NCI-H82 treated with DMSO at 0.1 percent for 48 hours (cell line): ENCODE data around the gene PXT1.

Source experiments
- DNase-seq: peaks from one replicate; lab custom pipeline; 2025; ENCODE audit not compliant: unreplicated experiment; lab: John Stamatoyannopoulos, UW

PXT1 gene

DNA sequence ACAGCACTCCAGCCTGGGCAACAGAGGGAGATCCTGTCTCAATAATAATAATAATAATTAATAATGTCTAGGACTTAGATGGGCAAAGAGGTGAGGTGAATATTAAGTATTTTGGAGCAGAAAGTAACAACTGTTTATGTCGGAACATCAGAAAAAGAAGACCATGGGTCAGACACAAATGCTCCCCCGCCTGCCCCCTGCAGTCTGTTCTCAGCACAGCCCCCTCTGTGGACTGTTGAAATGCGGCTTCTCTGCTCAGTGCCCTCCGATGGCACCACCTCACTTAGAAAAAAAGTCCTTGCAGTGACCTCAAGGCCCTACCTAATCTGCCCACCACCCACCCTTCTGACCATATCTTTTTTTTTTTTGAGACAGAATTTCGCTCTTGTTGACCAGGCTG lies 50.0 kb downstream of the PXT1 start:
- no peak for DNase-seq

DNA sequence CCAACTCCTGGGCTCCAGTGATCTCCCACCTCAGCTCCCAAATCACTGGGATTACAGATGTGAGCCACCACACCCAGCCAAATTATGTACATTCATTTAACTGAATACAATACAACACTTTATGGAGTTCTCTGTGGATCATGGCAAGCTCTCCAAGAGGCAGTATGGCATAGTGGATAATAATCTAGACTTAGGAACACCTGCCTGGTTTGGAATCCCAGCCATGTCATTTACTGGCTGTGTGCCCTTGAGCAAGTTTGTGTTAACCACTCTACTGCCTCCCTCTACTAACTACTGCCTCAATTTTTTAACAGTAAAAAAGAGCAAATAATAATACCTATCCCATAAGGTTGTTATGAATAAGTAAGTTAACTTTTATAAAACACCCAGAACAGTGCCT lies 53.3 kb downstream of the PXT1 start:
- DNase-seq: no peak

DNA sequence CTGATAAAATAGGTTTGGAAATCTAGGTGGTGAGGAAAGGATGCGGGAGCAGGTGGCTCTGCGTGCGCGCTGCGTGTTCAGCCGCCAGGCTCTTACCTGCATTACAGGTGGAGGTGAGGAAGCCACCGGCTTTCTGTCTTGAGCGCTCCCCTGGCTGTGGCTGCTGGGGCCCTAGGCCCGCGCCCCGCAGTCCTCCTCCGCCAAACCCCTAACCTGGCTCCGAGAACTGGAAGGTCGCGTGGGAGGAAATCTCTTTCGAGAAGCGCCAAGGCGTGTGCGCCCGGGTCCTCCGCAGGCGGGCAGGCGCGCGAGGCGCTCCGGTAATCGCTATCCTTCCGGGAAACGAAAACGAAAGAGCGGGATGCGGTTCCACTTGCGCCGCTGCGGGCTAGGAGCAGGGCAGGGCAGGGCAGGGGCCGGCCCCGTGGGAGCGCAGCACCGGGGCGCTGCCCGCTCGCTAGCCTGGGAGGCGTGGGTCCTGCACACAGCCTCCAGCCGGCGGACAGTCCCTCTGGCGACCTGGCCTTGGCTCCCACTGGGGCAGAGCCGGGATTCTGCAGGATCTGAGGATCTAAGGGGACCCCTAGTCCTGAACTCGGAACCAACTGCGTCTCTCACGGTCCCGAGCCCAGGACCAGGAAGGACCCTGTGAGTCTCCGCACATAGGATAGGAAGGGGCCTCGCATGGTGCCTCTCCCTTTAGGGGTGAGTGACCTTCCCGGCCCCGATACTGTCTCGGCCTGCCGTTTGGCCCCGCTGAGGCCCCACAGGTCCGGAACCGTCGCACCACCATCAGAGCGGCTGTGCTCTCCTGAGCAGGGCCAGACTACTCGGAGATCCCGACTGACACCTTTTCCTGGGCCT lies 55.0 kb downstream of the PXT1 start, which contains the start of gene ETV7:
TSS of gene ETV7 (minus strand) at position 230 of the 864 bp plus-strand sequence. CDS start at position 102, 128 bp downstream.
- DNase-seq: no peak

DNA sequence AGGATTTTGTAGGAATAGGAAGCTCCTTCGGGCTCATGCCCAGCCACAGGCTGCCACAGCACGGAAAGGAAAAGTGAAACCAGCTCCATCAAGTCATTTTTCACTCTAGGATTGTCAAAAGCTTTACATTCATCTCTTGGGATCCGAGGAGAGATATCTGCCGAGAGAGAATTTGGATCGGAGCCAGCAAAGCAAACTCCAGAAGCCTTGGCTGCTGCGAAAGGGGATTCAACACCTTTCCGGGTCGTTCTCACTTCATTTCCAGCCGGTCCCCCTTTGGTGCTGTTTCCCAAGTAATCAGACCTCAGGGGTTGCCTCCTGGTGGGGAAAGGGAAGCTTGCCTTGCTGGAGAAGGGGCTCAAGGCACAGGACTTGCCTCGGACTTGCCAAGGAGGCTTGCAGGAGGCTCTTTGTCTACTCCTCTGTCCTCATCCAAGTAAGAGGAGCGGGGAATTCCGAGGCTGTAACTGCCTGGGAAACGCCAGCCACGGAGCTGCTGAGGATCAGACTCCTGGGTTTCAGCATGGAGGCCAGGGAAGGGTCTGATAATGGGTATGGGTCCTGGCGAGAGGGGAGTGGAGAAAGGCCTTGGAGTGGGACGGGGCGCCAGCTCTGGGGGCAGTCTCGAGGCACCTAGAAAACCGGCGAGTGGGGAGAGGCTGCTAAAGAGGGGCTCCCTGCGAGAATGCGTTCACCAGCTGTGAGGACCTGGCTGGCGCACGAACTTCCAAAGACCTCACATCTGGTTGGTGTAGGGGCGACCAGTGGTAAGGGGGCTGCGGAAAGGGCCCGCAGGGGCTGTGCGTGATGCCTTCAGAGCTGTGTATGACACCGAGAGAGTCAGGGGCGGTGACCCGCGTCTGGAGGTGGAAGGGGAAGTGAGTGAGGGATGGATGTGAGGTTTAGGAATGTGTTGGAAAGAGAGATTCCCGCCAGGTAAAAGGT lies 55.9 kb downstream of the PXT1 start:
- no peak for DNase-seq

DNA sequence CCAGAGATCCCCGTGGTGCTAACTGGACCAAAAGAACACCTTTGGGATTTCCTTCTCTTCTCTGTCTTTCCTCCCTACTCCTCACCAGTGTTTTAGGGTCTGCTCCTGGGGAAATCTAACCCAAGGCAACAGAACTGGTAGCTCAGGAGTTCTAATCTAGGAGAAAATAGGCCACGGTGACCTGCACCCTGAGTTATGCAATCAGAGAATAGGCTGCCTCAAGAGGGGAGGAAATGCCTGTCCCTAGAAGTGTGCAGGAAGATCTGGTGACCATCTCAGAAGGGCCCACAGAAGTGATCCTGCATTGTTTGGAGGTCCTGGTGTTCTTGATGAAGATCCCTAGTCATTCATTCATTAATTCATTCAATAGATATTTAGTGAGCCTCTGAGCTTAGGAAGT lies 58.6 kb downstream of the PXT1 start:
- no peak for DNase-seq

DNA sequence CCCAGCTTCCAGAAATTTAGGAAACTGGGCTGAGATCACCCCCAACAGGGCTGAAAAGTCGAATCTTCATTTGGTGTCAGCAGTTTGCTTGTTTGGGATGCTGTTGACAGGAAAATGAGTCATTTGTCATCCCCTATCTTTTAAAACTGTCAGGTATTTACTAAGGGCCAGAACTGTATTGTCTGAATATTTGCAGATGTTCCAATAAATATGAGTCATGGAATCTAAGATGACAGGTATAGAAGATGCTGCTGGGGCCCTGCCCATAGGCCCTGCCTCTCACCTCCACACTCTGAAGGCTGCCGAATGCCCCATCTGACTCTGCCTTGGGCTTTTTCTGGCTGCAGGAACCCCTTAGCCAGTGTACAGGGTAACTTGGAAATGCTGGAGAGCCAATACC lies 59.0 kb downstream of the PXT1 start:
- no peak for DNase-seq

DNA sequence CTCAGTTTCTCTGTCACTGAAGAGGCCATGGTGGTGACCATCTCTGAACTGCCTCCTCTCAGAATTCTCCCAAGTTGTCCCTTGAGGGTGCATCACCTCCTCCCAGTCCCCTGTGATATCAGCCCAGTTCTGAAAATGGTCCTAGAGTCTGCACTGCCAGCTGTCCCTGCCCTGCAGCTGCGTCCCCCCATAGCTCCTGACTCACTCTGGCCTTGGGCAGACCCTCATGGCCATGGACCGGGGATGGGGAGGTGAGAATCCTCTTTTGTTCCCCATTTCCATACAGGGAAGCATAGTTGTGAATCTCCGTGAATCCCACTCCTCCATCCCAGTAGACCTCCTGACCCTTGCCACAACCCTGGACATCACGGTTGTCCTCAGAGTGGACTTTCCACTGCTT lies 59.7 kb downstream of the PXT1 start:
- no peak for DNase-seq

DNA sequence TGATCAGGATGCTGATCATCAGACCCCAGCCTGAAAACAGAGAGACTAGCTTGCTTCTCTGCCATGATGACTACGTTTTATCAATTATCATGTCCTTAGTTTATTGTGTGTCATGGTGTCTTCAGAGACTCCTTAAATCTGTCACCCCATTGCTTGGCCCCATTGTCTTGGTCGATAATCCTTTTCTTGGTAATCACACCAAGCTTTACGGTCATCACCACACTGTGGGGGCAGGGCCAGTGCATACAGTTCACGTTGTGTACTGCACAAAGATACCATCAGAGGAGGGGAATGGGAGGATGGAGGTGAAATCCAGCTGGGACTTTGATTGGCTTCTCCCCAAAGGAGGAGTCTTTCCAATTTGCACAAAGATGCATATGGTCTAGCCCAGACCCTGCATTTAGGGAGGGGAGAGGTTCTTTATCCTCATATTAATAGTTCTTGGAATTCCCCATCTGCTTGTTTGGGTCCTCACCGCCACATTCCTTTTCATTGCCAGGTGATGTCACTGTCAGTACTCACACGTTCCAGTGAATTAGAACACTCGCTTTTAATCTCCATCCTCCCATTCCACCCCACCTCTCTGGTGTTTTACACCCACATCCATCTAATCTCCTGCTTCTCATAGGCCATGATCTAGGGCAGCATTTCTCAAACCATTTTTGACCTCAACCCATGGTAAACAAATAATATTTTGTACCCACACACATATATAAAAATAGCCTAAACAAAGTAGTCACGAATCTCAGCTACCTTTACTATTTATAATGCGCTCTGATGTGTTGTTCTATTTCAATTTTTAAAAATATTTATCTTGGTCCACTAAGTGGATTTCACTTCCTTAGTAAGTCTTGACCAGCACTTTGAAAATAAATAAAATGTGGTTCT lies 60.9 kb downstream of the PXT1 start:
- DNase-seq: no peak

DNA sequence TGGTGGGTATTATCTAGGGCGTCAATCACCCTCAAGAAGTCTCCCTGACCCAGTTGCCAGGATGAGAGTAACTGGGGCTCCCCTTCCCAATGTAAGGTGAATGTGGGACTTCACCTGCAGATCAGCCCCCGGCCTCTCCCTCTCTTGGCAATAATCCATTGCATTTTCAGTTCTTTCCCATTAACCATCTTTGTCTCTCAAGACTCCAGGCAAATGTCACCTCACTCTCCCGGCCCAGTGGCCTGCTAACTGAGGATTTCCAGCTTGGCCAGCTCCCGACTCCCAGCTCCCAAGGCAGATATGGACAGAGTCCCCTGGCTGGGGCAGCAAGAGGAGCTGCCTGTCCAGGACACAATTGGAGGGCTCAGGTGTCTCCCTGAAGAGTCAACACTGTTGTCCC lies 62.5 kb downstream of the PXT1 start:
- no peak for DNase-seq

DNA sequence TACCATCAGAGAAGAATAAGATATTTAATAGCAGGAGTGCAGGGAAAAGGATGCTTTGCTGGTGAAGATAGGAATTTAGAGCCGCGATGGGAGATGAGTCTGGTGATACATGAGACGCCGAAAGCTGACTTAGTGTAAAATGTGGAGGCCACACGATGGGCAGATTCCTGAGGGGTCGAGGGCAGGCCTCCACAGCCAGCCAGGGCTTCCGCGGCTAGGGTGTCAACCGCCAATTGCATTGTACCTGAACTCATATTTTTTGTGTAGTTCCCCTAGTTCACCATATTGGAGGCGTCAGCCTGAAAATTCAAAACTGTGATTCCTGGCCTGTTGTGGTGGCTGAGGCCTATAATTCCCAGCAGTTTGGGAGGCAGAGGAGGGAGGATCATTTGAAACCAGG lies 63.7 kb downstream of the PXT1 start:
- DNase-seq: no peak

DNA sequence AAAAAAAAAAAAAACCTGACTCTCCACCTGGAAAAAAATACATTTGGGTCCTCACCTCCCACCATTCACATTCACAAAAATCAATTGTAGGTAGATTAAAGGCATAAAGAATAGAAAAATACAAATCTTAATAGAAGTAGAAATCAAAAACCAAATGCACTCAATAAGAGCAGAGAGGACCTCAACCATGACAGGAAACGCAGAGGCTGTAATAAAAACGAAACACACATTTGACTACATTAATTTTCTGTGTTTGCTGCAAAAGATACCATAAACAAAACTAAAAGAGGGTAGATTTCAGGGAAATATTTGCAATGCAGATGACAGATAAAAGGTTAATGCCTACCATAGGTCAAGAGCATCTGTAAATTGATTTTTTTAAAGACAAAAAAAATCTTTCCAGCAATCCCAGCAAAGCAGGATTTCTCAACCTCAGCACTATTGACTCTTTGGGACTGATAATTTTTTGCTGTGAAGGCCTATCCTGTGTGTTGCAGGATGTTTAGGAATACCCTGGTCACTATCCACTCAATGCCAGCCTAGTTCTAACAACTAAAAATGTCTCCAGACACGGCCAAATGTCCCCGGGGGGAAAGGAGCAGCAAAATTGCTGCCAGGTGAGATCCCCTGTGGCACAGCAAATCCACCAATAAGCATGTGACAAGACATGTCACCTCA lies 64.3 kb downstream of the PXT1 start:
- DNase-seq: no peak

DNA sequence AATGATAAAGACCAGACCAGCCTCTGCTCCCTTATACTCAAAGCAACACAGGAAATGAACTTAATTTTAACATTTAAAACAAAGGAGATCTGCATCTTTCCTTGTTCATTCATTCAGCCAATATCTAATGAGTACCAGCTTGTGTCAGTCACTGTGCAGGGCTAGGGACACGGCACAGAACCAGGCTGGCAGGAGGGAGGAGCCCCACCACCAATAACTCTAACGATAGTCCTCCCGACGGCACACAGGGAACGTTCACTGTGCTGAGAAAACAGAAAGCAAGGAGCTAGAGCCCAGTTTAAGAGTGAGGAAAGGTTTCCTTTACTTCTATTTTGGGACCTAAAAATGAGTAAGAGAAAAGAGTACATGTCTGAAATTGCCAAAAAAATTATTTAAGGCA lies 65.1 kb downstream of the PXT1 start:
- DNase-seq: no peak

DNA sequence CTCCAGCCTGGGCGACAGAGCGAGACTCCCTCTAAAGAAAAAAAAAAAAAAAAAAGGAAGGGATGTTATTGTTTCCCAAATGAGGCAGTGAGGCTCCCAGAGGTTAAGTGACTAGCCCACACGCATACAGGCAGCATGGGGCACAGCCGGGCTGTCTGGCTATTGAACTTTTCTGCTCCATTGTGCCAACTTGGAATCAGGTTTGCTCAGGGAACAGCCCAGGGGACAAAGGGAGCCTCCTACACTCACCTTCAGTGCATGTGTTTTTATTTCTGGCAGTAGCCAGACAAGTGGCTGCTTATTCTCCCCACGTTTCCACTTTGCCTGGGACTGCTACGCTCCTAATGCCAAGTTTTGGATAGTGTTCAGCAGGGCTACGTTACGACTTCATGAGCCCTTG lies 65.9 kb downstream of the PXT1 start:
- no peak for DNase-seq

DNA sequence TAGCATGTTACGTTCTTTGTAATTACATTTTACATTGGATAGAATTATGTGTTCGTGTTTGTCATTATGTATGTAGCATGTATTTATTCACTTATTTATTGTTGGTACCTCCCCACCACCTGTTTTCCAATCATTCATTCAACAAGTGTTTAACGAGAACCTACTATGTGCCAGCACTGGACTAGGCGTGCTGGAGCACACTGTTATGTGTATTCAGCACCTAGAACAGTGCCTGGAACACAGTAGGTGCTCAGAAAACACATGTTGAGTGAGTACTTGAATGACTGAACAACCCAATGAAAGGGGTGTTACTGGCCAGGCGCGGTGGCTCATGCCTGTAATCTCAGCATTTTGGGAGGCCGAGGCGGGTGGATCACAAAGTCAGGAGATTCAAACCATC lies 66.5 kb downstream of the PXT1 start:
- DNase-seq: no peak

DNA sequence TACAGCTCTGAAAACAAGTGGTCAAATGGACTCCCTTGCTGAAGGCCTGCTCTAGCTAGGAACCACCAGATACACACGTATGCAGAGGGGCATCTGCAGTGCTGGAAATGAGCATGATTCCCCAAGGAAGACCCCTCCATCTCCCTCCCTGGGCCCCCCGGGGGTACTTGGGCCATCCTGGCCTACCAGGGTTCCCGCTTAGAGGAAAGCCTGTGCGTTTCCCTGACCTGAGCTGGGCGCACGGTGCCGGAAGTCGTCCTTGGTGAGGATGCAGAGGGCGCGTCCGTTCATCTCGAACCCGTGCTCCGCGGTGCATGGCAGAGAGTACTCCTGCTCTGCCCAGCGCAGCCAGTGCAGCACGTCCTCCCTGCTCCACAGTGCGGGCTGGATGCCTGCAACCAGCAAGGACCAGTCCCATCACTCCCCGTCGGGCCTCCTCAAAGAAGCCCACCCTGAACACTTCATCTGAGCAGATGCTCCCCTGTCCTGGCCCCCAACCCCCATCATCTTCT lies 67.0 kb downstream of the PXT1 start:
- no peak for DNase-seq

DNA sequence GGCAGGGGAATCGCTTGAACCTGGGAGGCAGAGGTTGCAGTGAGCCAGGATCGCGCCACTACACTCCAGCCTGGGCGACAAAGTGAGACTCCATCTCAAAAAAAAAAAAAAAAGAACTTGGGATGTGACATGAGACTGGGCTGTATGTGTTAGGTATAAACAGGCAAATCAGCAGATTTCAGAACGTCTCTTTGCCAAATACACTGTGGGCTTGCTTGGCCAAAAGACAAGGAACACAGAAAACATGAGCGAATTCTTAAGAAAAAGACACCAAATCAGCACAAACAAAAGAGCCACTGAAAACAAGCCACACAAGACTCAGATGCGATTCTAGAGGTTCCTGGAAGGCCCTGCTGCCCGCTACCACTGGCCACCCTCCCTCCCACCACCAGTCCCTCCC lies 67.7 kb downstream of the PXT1 start:
- DNase-seq: no peak

DNA sequence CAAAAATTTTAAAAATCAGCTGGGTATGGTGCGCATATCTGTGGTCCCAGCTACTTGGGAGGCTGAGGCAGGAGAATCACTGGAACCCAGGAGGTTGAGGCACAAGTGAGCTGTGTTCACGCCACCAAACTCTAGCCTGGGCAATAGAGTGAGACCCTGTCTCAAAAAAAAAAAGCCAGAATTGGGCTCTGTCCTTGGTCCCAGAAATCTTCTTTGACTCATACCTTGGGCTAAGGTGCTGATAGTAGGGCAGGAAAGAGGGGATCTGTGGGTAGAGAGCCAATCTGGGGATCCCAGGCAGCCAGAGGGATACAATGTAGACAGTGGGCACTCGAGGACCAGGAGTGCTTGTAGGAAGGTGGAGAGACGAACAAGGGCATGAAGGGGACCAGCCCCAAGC lies 68.5 kb downstream of the PXT1 start:
- DNase-seq: no peak

DNA sequence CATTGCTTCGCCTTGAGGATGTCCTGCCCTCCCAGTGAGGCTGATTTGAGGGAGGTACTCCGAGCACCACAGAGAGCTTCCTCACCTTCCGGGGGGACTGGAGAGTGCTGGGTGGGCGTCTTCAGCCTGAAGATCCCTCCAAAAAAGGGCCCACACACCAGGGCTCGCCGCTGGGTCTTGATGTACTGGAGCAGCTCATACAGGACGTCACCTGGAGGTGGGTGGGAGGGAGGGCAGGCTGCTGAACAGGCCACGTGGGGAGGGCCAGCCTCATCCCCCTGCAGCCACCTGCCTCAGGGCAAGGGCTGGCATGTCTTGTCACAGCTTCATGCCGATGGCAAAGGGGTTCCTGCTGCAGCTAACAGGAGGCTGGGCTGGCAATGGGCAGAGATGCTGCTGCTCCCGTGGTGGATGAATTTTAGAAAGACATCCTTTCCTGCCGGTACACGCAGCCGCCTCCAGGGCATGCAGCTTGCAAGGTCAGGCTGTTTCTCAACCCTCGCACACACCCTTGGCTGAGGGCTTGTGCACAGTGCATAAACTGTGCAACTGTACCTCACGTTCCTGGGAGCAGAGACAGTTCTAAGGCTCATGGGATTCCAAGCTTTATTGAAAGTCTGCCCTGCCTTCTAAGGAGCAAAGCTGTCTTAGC lies 69.2 kb downstream of the PXT1 start:
- no peak for DNase-seq

DNA sequence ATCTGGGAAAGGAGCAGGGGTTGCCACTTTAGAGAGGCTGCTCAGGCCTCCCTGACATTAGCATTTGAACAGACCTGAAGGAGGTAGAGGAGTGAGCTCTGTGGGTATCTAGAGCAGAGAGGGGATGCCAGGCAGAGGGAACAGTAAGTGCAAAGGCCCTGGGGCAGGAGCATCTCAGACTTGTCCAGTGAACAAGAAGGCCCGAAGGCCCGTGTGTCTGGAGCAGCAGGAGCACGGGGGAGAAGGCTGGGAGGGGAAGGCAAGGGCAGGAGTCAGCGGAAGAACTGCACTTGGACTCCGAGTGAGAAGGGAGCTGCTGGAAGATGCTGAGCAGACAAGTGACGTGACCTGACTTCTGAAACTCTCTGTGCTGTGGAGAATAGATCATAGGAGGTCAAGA lies 70.6 kb downstream of the PXT1 start:
- no peak for DNase-seq

DNA sequence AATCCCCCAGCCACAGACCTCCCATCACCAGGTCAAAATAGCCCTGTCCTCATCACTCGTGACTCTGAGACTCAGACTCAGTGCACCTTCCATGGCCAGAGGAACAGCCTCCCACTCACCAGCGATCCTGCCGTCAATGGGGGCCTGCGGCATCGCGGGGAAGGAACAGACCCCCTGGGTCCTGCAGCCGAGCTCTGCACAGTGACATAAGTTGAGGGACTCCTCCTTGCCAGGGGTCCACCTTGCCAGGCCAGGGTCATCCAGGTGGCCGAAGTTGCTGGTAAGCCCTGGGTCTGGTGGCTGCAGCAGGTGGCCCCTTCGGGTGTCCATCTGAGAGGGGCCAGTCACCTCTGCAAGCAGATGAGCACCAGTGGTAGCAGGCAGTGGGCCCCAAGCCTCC lies 71.4 kb downstream of the PXT1 start:
- DNase-seq: no peak
